ENCODE measurements around the gene LDLRAD4.

LDLRAD4 gene

DNA sequence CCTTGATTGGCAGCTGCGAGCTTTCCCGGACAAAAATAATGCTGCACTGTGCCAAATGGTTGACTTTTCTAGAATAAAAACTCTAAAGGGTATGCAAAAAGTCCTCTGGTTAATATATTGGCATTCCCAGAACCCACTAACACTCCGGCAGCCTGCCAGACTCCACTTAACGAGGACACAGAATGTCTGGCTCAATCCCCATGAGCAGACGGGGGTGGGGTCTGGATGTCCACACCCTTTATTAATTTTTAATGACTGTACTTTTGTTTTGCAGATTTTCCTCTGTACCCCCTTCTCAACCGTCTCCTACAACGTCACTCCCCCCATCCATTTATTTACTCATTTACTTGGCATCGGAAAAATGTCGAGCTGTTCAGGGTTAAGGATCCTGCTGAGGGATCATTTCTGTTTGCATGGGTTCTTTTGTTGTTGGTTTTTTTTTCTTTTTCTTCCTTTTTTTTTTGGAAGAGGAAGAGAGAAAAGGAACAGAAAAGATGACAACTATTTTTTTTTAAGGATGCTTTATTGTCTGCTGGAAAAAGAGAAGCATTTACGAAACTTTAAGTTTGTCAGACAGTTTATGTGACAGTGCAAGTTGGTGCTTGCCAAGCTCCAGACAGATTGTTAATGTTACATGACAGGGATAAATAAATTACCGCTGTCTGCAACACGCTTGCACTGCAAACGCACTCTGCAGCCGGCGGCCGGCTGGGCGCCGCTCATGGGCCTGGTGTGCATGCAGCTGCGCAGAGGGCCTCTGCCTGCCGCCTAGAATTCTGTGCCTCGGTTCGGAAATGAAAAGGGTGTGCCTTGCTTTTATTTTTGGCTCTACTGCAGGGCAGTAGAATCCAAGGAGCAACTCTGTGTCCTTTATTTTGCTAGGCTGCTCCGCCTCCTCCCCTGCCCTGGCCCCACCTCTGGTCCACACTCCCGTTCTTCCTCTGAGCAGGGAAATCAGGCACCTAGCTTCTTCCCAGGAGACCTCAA lies 3.6 kb downstream of the LDLRAD4 start:
- TF ChIP-seq, protein P1, sequence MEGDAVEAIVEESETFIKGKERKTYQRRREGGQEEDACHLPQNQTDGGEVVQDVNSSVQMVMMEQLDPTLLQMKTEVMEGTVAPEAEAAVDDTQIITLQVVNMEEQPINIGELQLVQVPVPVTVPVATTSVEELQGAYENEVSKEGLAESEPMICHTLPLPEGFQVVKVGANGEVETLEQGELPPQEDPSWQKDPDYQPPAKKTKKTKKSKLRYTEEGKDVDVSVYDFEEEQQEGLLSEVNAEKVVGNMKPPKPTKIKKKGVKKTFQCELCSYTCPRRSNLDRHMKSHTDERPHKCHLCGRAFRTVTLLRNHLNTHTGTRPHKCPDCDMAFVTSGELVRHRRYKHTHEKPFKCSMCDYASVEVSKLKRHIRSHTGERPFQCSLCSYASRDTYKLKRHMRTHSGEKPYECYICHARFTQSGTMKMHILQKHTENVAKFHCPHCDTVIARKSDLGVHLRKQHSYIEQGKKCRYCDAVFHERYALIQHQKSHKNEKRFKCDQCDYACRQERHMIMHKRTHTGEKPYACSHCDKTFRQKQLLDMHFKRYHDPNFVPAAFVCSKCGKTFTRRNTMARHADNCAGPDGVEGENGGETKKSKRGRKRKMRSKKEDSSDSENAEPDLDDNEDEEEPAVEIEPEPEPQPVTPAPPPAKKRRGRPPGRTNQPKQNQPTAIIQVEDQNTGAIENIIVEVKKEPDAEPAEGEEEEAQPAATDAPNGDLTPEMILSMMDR (IDR thresholded peaks at IDR 0.05), result no peak

DNA sequence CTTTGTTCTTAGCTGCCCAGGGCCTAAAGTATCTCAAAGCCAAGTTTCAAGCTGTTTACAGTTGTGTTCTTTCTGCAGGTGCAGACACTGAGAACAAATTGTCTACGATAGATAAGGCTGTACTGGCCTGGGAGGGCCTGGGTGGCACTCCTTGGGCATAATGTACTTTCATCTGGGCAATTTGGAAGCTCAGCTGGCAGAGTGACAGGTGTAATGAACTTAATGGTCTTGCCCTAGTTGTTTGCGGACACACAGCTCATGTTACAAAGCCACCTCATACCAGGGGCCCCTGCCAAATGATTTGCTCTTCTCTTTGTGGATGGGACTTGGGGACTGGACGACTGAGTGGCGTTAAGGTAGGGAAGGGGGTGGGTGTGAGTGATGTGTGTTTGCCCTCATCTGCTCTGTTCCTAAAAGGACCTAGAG lies 4.3 kb downstream of the LDLRAD4 start:
- TF ChIP-seq, protein P1 (IDR thresholded peaks at IDR 0.05), result no peak

DNA sequence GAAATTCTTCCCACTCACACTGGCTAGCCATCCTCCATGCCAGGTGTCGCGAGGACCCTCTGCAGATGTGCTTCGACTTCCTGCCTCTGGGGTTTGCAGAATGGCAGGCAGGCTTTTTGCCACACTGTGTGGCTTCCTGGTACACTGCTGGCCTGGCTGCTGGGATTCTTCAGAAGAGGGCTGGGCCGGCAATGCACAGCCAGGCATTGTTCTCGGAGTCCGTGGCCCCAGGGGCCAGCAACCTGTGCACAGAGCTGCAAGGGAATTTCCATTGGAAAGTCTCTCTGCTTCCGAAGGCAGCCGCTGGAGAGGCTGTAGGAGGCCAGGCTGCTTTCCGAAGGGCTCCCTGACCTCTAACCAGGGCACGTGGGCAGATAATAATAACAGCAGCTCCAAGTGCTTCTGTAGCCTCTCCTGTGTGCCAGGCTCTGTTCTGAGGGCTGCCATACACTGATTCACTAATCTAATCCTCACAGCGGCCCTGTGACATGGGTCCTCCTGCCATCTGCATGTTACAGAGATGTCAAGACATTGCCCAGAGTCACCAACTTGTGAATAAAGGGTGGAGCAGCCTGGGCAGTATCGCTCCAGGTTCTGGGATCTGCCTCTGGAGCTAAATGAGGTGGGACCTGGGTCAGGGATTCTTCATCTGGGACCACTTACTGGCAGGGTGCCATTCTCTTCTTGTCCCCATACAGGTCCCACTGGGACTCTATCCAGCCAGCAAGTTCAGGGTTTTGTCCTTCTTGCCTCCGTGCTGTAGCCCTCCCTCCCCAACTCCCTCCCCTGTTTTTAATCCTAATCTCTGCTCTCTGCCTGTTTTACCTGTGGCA lies 5.0 kb downstream of the LDLRAD4 start:
- TF ChIP-seq, protein P1 (IDR thresholded peaks at IDR 0.05), result no peak

DNA sequence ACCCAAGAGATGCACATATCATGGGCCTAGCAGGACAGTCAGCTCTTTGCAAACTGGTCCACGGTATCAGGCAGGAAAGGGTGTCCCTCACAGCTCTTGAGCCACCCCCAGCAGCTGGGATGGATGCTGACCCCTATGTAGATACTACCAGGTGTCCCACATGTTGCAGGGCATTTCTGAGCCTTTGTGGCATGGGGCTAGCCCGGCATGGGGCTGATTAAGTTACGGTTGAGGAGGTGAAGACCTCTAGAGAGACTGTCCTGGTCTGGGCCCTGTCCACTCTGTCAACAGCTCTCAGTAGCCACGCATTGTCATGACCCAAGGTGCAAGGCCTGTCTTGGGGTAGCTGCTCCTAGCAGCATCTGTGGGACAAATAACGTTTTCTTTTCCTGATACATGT lies 6.7 kb downstream of the LDLRAD4 start:
- TF ChIP-seq, protein P1 (IDR thresholded peaks at IDR 0.05), result no peak

DNA sequence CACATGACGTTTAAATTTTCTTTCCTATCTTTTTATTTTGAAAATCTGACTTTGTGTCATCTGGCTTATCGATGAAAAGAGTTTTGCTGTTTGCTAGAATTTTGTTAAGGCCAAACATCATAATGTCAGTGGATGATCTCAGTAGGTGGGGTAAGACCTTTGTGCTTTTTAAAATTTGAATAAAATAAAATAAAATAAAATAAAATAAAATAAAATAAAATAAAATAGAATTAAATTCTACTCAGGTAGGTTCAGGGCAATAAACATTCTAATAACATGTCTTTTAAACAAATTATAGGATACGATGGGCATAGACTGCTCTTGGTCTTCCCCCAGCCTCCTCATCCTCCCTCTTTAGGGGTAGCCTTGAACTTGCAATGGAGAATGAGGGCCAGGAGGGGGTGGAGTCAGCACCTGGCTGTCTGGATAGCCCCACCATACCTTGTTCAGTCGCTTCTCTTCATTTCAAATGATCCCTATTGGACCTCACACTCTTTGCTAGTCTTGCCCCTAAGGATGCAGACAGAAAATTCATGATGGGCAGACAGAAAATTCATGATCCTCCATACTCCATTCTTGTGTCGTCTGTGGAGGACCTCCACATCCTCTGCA lies 8.1 kb downstream of the LDLRAD4 start:
- TF ChIP-seq, protein P1 (IDR thresholded peaks at IDR 0.05), result no peak

DNA sequence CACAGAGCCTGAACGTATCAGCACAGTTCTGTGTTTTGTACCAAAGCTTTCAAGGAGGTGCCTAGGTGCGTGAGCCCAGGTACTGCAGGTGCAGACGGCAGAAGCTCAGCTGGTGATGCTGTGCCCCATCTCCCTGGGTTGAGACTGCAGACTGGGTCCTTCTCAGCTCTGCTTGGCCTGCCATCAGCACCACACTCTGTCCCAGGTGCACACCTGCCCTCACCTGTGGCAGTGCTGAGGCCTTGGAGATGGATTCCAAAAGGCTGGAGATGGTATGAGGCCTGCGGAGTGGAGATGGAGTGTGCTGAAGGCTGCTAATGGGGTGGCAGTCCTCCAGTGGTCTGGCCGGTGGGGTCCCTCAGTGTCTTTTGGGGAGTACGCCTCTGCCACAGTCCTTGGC lies 9.3 kb downstream of the LDLRAD4 start:
- TF ChIP-seq, protein P1 (IDR thresholded peaks at IDR 0.05), result no peak

DNA sequence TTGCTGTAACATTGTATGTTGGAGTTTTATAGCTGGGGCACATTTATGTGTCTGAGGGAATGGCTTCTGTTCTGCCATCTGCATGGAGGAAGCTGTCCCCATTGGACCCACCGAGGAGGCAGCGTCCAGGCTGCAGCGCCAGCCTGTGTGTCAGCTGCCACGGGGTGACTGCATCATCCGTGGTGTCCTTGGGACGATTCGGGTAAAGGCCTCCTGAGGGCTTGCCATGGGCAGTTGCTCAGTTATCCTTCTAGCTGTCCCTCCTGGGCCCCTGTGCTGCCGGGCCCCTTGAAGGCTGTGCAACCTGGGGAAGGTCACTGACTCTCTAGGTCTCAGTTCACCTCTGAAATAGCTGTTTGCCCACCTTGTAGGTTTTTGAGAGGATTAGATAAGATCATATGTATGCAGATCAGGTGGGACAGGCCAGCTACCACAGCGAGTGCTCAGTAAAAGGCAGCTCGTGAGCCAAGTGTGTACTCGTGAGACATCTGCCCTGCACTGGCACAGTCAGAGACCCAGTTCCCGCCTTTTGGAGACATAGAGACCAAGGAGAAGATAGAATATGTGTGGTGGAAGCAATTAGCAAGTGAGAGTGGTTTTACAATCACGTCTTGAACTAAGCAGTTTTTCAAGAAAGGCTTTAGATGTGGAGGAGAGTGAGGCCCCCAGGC lies 10.6 kb downstream of the LDLRAD4 start:
- TF ChIP-seq, protein P1 (IDR thresholded peaks at IDR 0.05), result no peak
